Adrenal gland (tissue), 5 donors: Measurements from ENCODE around the gene RCOR3.

Source experiments
- CTCF ChIP-seq, 6 experiments: fragments of 450-650 bp in 4 of 6; fragments of 200-600 bp in 2 of 6; sonication (generic) in 1 of 6; IDR thresholded peaks; 1 replicate in 5 of 6; 2 replicates in 1 of 6; pipeline versions ENCODE4 v1.5.1 to v1.8.0; 2016 to 2021; ENCODE audit warnings: antibody characterized with exemption in 6 of 6, mild to moderate bottlenecking in 2 of 6, moderate library complexity in 1 of 6
- POLR2A ChIP-seq, 2 donors: fragments of 450-650 bp; IDR thresholded peaks; one replicate each; pipeline ENCODE4 v1.6.1; 2017; ENCODE audit warnings: antibody characterized with exemption in 2 of 2, mild to moderate bottlenecking in 2 of 2, moderate library complexity in 1 of 2
- donor health status: DM: no; HTN: no; CAD: no.

GRCh38 chr1:211352465-211352864 is 93.3 kb downstream of the RCOR3 start:
- TF ChIP-seq CTCF (IDR thresholded peaks at IDR 0.05) (no peak), POLR2A (IDR thresholded peaks at IDR 0.05) (no peak)
